ENCODE measurements around the gene SIN3A. TPM values are rescaled to one million over a fixed set of nuclear protein-coding genes. Genes with fewer than 3 reads are reported as not detected.

SIN3A gene
- total and polyA plus RNA-seq, 2 of the 8 experiments (the other 6 are each of a cell fraction or from before 2014, with no cell fraction given) = 69.5 to 109 TPM

GRCh38 chr15:75360391-75360790 is 91.1 kb downstream of the SIN3A start:
- CTCF ChIA-PET (ENCODE audit: partially characterized antibody) = interaction anchor here (0.6 kb wide), 1 partner anchor 10 kb away, joined by 4 read pairs; no protein-coding TSS in a partner anchor
- Histone ChIP-seq H3K36me3 (ENCODE audit: control insufficient read depth in 2 of 4, insufficient read depth in 4 of 4, low read length in 3 of 4) (peaks cover 0 to 25% (median 3%) of the 10 kb centered on the region in 4 experiments; a peak in 5 of 8 replicates), H4K20me1 (replicated peaks in 1 of 2; ENCODE audit: control insufficient read depth in 1 of 2, insufficient read depth in 2 of 2, low read length in 2 of 2) (peaks cover 0 to 5% of the 10 kb centered on the region in 2 experiments), H2AFZ (ENCODE audit: low read length) (no peak overlapping the region), H3K23ac (ENCODE audit: insufficient read length) (no peak overlapping the region), H2BK12ac (ENCODE audit: low read depth, low read length) (no peak overlapping the region), H3K4me3 (ENCODE audit: extremely low read depth in 1 of 4, insufficient read depth in 2 of 4, low read depth in 3 of 4, low read length in 4 of 4) (no peak overlapping the region), H3K4me1 (replicated peaks in 1 of 4; ENCODE audit: control insufficient read depth in 3 of 4, insufficient read depth in 4 of 4, low read length in 3 of 4) (no peaks in the 10 kb centered on the region), H2BK120ac (replicated peaks; ENCODE audit: low read depth, low read length) (no peak overlapping the region), H3K14ac (ENCODE audit: insufficient read length) (no peak overlapping the region), H3K79me1 (ENCODE audit: low read depth, low read length) (no peaks in the 10 kb centered on the region), H3K79me2 (ENCODE audit: control insufficient read depth in 1 of 2, insufficient read depth in 2 of 2, low read length in 2 of 2) (no peaks in the 10 kb centered on the region), H4K8ac (ENCODE audit: extremely low read depth, insufficient read depth, low read length) (no peak overlapping the region), H2BK5ac (ENCODE audit: low read depth, low read length) (no peak overlapping the region), H3K4ac (replicated peaks; ENCODE audit: insufficient read length, low read depth, low read length) (no peak overlapping the region), H3K18ac (ENCODE audit: extremely low read depth, low read length) (no peak overlapping the region), H3K4me2 (ENCODE audit: insufficient read depth in 1 of 2, low read depth in 2 of 2, low read length in 2 of 2) (no peak overlapping the region), H2AK5ac (ENCODE audit: low read depth, low read length) (no peak overlapping the region), H3K56ac (replicated peaks; ENCODE audit: insufficient read length, low read depth, low read length) (no peak overlapping the region), H3K27me3 (replicated peaks in 1 of 4; ENCODE audit: control insufficient read depth in 3 of 4, extremely low read depth in 1 of 4, insufficient read depth in 3 of 4, low read length in 3 of 4) (no peaks in the 10 kb centered on the region), H2BK15ac (ENCODE audit: low read length) (no peak overlapping the region), H3K9ac (replicated peaks in 1 of 4; ENCODE audit: extremely low read depth in 1 of 4, low read depth in 3 of 4, low read length in 3 of 4) (no peak overlapping the region), H4K91ac (replicated peaks; ENCODE audit: insufficient read length, low read length) (no peak overlapping the region), H4K5ac (ENCODE audit: insufficient read length, low read depth, low read length) (no peak overlapping the region), H2BK20ac (ENCODE audit: low read length) (no peak overlapping the region), H3K9me3 (ENCODE audit: insufficient read depth in 2 of 2, low read depth in 1 of 2, low read length in 1 of 2) (no peaks in the 10 kb centered on the region), H3K23me2 (ENCODE audit: low read depth, low read length) (no peaks in the 10 kb centered on the region), H3K27ac (ENCODE audit: low read depth, low read length) (no peak overlapping the region)
- POLR2A ChIA-PET (ENCODE audit: partially characterized antibody) = interaction anchor here (0.7 to 6.5 kb wide), 3 partner anchors 8 to 21 kb away, joined by 3 to 69 read pairs (median 9); partner anchors contain the start of genes MAN2C1 and NEIL1
- DNase-seq (ENCODE audit: low read depth in 1 of 2, low spot score in 2 of 2) (no peak), FAIRE-seq (no peak)
- TF ChIP-seq TEAD4 (IDR thresholded peaks at IDR 0.05; ENCODE audit: low read depth, low read length) (no peak), JUND (IDR thresholded peaks at IDR 0.05; ENCODE audit: low read length) (no peak), GTF2F1 (IDR thresholded peaks at IDR 0.05; ENCODE audit: borderline replicate concordance, low read depth, low read length) (no peak), TCF12 (IDR thresholded peaks at IDR 0.05; ENCODE audit: low read depth, low read length) (no peak), TBP (IDR thresholded peaks at IDR 0.05; ENCODE audit: low read depth, low read length) (no peak), MAX (IDR thresholded peaks at IDR 0.05) (no peak), KDM4A (IDR thresholded peaks at IDR 0.05; ENCODE audit: low read depth, low read length, severe bottlenecking) (no peak), RNF2 (IDR thresholded peaks at IDR 0.05; ENCODE audit: borderline replicate concordance, low read depth, low read length, missing control alignments, poor library complexity, severe bottlenecking) (no peak), SUZ12 (IDR thresholded peaks at IDR 0.05; ENCODE audit: low read length) (no peak)
- 82% methylated on average over 1 of the region's 1 CpG; no CpG with 5 or more reads in 1 of the 2 experiments for WGBS, 2 experiments (ENCODE audit: extremely low coverage in 1 of 2, insufficient coverage in 1 of 2, insufficient read length in 1 of 2, insufficient replicate concordance in 2 of 2, low coverage in 1 of 2, low lambda C conversion rate in 2 of 2, missing lambda C conversion rate in 1 of 2)

Data from H1 (cell line).